Uterus (tissue), 2 donors: ENCODE measurements around the gene SYF2.
A peak's percentile ranks its signal among the peaks of the same experiment; 100 is the strongest.

Experiments
- CTCF ChIP-seq, 4 experiments: fragments of 200-600 bp in 2 of 4; fragments of 450-650 bp in 2 of 4; sonication (generic) in 2 of 4; IDR thresholded peaks; one replicate each; pipeline ENCODE4 v1.5.1; 2016 to 2019; ENCODE audit warnings: antibody characterized with exemption in 4 of 4, mild to moderate bottlenecking in 2 of 4, moderate library complexity in 1 of 4
- POLR2A ChIP-seq, 2 donors: fragments of 450-650 bp; IDR thresholded peaks; one replicate each; pipeline ENCODE4 v1.6.1; 2016; ENCODE audit warnings: antibody characterized with exemption in 2 of 2, mild to moderate bottlenecking in 1 of 2, moderate library complexity in 1 of 2

DNA sequence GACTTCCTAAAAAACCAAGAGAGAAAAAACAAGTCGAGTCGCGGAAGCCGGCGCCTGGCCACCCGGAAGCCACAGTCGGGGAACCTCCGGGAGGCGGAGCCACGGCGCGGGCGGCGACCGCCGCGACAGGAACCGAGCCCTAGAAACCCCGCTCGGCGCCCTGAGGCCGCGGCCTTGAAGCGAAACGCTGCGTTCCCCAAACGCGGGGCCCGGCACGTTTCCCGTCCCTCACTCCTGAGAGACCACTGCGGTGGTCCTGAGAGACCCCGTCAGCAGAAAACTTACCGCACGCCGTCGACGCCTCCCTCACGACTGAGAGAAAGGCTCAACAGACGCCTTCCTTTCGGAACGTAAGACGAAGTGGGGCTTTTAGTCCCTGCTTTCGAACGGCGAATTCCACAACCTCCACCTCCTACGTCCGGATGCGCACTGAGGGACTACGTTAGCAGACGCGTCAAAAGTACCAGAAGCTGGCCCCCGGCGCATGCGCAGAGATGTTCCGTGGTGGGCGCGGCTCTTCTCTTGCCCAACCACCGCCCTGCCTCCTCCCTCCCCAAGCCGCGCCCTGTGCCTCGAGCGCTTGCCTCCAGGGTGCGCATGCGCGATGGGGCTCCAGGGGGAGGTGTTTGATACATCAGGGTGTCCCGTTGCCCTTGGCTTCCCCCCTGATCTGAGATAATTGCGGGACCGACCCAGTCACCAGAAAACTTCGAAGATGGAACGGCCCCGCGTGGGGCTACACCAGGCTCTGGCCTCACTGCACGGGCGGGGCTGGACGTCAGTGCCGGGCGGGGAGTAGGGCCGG, 14.9 kb upstream of the SYF2 start, which contains the start of gene RSRP1:
- peak in 3 of 4 experiments; percentile 8 to 34 (median 10) for TF ChIP-seq CTCF (IDR thresholded peaks at IDR 0.05)
- TF ChIP-seq POLR2A (IDR thresholded peaks at IDR 0.05), result peak; percentile 96 to 99
